ENCODE measurements around the gene HPCA. TPM values are rescaled to one million over a fixed set of nuclear protein-coding genes. Genes with fewer than 3 reads are reported as not detected.

The HPCA gene
- total and polyA plus RNA-seq, 4 experiments from 2014 or later = 0.70 TPM; not detected in 3

DNA sequence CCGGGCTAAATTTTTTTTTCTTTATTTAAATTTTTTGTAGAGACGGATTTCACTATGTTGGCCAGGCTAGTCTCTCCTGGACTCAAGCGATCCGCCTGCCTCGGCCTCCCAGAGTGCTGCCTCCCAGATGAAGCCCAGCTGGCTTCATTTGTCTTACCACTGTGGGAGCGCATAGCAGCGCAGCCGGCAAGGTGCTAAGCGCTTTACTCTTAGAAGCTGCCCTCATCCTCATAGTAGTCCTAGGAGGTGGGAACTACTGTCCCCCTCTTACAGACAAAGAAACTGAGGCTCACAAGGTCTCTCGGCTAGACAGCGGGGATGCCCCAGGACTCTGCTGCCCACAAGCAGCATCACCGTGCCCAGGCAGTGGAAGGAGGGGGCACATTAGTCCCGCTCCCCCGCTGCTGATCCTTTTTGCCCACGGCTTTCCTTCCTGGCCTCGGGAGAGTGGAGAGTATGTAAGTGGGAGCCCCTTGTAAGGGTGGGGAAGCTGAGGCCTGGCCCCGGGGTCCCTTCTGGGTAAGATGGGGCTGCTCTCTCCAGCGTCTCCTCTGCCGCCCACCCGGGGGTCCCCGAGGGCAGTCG, 14.2 kb downstream of the HPCA start:
- H3K27me3 Mint-ChIP-seq = peaks cover 32 to 44% of the 10 kb centered on the region in 2 donors
- peaks cover 13% of the 10 kb centered on the region for H3K27me3 ChIP-seq (ENCODE audit: insufficient read depth, low read length)
- H3K36me3 ChIP-seq (ENCODE audit: insufficient read depth, low read length) = no peaks in the 10 kb centered on the region
- no peak overlapping the region for H3K4me3 ChIP-seq (ENCODE audit: low read length in 2 of 2)
- H3K4me1 Mint-ChIP-seq = peaks cover 2 to 14% (median 9%) of the 10 kb centered on the region in 4 donors
- H3K4me1 ChIP-seq (ENCODE audit: insufficient read depth, low read length) = peaks cover 9% of the 10 kb centered on the region
- H3K9me3 Mint-ChIP-seq = no peaks in the 10 kb centered on the region
- no peaks in the 10 kb centered on the region for H3K36me3 Mint-ChIP-seq
- intact Hi-C loops (cut with micrococcal nuclease) = no loop called here
- CTCF ChIA-PET (ENCODE audit: partially characterized antibody) = interaction anchor here (1.4 kb wide), 1 partner anchor 11 kb away, joined by 3 read pairs; no protein-coding TSS in a partner anchor
- H3K4me3 Mint-ChIP-seq = peak overlapping the region; percentile 55 to 76 (median 70)
- DNase-seq = no peak
- H3K27ac Mint-ChIP-seq = no peak overlapping the region
- no peaks in the 10 kb centered on the region for H3K9me3 ChIP-seq (ENCODE audit: control insufficient read depth in 1 of 2, low read length in 2 of 2)
- POLR2A ChIA-PET (ENCODE audit: partially characterized antibody) = no interaction called here
- H3K27ac ChIP-seq (ENCODE audit: low read depth, low read length) = no peak overlapping the region

DNA sequence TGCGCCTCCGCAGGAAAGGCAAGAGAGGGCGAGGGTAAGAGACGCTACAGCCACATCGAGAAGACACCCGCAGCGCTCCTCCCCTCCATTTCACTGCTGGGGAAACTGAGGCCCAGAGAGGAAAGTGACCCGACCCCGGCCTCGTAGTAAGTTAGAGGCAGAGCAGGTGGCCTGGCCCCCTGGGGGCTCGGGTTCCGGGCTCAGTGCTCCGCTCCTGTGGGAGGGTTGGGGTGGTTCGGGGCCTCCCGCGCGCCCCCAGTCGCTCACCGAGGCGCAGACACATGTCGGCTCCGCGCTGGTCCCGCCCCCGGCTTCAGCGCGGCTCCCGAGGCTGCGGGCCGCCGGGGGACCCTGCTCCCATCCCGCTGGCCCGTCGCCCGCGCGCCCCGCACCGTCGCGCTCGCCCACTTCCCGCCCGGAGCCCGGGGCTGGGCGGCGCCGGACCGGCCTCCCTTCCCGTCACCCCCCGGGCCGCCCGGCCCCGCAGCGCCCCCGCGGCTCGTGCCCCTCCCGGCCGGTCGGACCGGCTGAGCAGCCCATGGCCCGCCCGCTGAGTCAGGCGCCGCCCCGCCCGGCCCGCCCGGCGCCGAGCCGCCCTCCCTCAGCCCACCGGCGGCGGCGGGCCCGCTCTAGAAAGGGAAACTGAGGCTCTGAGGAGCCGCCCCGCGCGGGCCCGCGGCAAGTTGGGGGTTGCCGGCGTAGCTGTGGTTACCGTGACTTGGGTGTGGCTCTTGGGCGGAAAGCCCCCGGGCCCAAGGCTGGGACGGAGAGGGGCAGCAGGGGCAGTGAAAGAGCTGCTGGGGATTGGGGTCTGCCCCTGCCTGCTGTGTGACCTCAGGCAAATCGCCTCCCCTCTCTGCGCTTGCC, 14.9 kb downstream of the HPCA start, which contains the start of gene TMEM54:
Gene TMEM54, minus strand, starts transcription at position 434 of the 867 bp plus-strand sequence. Its CDS starts 151 bp downstream, at position 283.
- Histone ChIP-seq H3K4me3 (ENCODE audit: low read length in 2 of 2) (no peak within 1 kb of the TSS), H3K4me1 (ENCODE audit: insufficient read depth, low read length) (peaks cover 9% of the 10 kb centered on the region), H3K27me3 (ENCODE audit: insufficient read depth, low read length) (peaks cover 13% of the 10 kb centered on the region), H3K27ac (ENCODE audit: low read depth, low read length) (no peak within 1 kb of the TSS), H3K9me3 (ENCODE audit: control insufficient read depth in 1 of 2, low read length in 2 of 2) (no peaks in the 10 kb centered on the region), H3K36me3 (ENCODE audit: insufficient read depth, low read length) (no peaks in the 10 kb centered on the region)
- Mint-ChIP-seq H3K27me3 (peaks cover 30 to 42% of the 10 kb centered on the region in 2 donors), H3K4me1 (peaks cover 2 to 14% (median 9%) of the 10 kb centered on the region in 4 donors), H3K4me3 (peak within 1 kb of the TSS; percentile 72 to 87 (median 76)), H3K36me3 (no peaks in the 10 kb centered on the region), H3K27ac (peak within 1 kb of the TSS in 2 of 7 donors; percentile 37 to 73), H3K9me3 (no peaks in the 10 kb centered on the region)
- ChIA-PET CTCF (ENCODE audit: partially characterized antibody) (no interaction called here), POLR2A (ENCODE audit: partially characterized antibody) (no interaction called here)
- intact Hi-C loops (cut with micrococcal nuclease) = no loop called here
- no peak for DNase-seq

DNA sequence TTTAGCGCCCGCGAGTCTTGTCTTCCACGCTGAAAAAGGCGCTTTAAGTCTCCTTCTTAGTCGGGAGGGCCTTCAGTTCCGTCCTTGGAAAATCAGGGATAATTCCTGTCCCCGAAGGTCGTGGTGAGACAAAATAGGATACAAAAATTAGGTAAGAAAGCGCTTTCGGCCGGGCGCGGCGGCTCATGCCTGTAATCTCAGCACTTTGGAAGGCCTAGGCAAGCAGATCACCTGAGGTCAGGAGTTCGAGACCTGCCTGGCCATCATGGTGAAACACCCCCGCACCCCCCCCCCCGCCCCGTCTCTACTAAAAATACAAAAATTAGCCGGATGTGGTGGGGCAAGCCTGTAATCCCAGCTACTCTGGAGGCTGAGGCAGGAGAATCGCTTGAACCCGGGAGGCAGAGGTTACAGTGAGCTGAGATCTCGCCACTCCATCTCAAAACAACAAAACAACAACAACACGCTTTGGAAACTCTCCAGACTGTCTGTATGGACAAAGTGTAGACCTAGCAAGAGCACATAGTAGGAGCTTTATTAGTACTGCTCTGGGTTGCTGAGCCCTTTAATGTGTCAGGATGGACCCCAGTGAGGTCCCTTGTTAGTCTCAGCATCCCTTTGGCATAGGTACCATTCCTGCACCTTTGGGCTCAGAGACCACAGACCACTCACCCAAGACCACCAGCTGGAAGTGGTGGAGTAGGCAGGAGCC, 15.7 kb downstream of the HPCA start:
- intact Hi-C loops (cut with micrococcal nuclease) = no loop called here
- CTCF ChIA-PET (ENCODE audit: partially characterized antibody) = no interaction called here
- Histone ChIP-seq H3K27me3 (ENCODE audit: insufficient read depth, low read length) (peaks cover 13% of the 10 kb centered on the region), H3K27ac (ENCODE audit: low read depth, low read length) (no peak overlapping the region), H3K9me3 (ENCODE audit: control insufficient read depth in 1 of 2, low read length in 2 of 2) (no peaks in the 10 kb centered on the region), H3K36me3 (ENCODE audit: insufficient read depth, low read length) (no peaks in the 10 kb centered on the region), H3K4me3 (ENCODE audit: low read length in 2 of 2) (no peak overlapping the region), H3K4me1 (ENCODE audit: insufficient read depth, low read length) (peaks cover 9% of the 10 kb centered on the region)
- Mint-ChIP-seq H3K27ac (peak overlapping the region in 2 of 7 donors; percentile 37 to 73), H3K27me3 (peaks cover 29 to 37% of the 10 kb centered on the region in 2 donors), H3K36me3 (no peaks in the 10 kb centered on the region), H3K4me1 (peaks cover 2 to 14% (median 9%) of the 10 kb centered on the region in 4 donors), H3K4me3 (peak overlapping the region; percentile 72 to 87 (median 76)), H3K9me3 (no peaks in the 10 kb centered on the region)
- no peak for DNase-seq
- POLR2A ChIA-PET (ENCODE audit: partially characterized antibody) = no interaction called here

DNA sequence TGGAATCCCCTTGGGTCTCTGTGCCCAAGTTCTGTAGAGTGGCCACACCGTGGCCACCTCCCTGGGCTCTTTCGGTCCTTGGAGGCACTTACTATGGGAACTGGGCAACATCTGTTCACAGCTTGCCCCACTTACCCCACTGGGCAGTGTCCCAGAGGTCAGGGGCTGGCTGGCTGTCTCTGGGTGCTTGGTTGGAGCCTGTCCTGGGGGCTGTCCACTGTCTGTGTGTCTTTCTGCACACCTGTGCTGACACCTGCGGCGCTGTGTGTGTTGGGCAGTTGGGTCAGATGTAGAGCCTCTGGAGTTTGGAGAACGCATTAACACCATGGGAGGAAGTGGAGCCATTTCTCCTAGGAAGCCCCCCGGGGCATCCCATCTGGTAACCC, 16.2 kb downstream of the HPCA start:
- H3K27me3 Mint-ChIP-seq = peaks cover 29 to 32% of the 10 kb centered on the region in 2 donors
- Histone ChIP-seq H3K36me3 (ENCODE audit: insufficient read depth, low read length) (no peaks in the 10 kb centered on the region), H3K27me3 (ENCODE audit: insufficient read depth, low read length) (peaks cover 13% of the 10 kb centered on the region), H3K4me1 (ENCODE audit: insufficient read depth, low read length) (peaks cover 9% of the 10 kb centered on the region), H3K27ac (ENCODE audit: low read depth, low read length) (no peak overlapping the region), H3K4me3 (ENCODE audit: low read length in 2 of 2) (no peak overlapping the region), H3K9me3 (ENCODE audit: control insufficient read depth in 1 of 2, low read length in 2 of 2) (no peaks in the 10 kb centered on the region)
- no peaks in the 10 kb centered on the region for H3K36me3 Mint-ChIP-seq
- intact Hi-C loops (cut with micrococcal nuclease) = no loop called here
- ChIA-PET POLR2A (ENCODE audit: partially characterized antibody) (no interaction called here), CTCF (ENCODE audit: partially characterized antibody) (no interaction called here)
- no peak for DNase-seq
- peaks cover 2 to 14% (median 9%) of the 10 kb centered on the region in 4 donors for H3K4me1 Mint-ChIP-seq
- peak overlapping the region in 7 of 8 donors; percentile 21 to 86 (median 74) for H3K4me3 Mint-ChIP-seq
- H3K27ac Mint-ChIP-seq = peak overlapping the region in 1 of 7 donors; percentile 72
- H3K9me3 Mint-ChIP-seq = no peaks in the 10 kb centered on the region

DNA sequence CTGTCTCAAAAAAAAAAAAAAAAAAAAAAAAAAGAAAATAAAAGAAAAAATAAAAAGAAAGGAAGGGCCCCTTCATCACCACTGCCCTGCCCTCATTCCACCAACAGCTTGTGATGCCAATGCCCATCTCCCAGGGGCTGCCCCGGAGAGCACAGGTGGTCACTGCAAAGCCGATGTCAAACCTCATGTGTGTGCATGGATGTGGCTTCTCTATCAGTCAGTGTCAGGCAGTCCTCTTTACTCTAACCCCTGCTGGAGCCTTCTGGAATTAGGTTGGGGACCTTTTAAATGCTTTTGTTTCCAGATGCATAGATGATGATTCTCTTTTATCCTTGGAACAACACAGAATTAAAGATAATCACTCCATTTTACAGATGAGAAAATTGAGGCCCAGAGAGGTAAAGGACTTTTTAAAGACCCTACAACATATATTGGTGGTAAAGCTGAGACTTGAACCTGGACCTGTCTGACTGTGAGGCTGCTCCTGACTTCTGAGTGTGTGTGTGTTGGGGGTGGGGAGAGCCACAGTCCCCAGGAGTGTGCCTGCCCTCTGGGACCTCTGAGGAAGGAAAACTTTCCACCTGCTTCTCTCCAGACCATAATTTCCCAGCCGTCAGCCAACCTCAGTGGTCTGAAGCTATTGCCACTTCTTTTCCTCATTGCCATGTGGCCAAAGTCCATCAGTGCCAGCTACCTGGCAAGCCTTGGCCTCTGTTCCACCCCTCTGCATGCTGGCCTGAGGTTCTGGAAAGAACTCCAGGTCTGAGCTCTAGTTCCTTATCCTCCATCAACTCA, 17.9 kb downstream of the HPCA start:
- no peak overlapping the region for H3K27ac ChIP-seq (ENCODE audit: low read depth, low read length)
- H3K4me1 ChIP-seq (ENCODE audit: insufficient read depth, low read length) = peaks cover 9% of the 10 kb centered on the region
- Mint-ChIP-seq H3K4me3 (no peak overlapping the region), H3K27me3 (peaks cover 23 to 27% of the 10 kb centered on the region in 2 donors), H3K27ac (peak overlapping the region in 1 of 7 donors; percentile 50), H3K36me3 (no peaks in the 10 kb centered on the region), H3K4me1 (peaks cover 2 to 14% (median 9%) of the 10 kb centered on the region in 4 donors), H3K9me3 (no peaks in the 10 kb centered on the region)
- H3K36me3 ChIP-seq (ENCODE audit: insufficient read depth, low read length) = no peaks in the 10 kb centered on the region
- no peaks in the 10 kb centered on the region for H3K9me3 ChIP-seq (ENCODE audit: control insufficient read depth in 1 of 2, low read length in 2 of 2)
- intact Hi-C loops (cut with micrococcal nuclease) = no loop called here
- ChIA-PET POLR2A (ENCODE audit: partially characterized antibody) (no interaction called here), CTCF (ENCODE audit: partially characterized antibody) (no interaction called here)
- H3K4me3 ChIP-seq (ENCODE audit: low read length in 2 of 2) = no peak overlapping the region
- no peak for DNase-seq
- H3K27me3 ChIP-seq (ENCODE audit: insufficient read depth, low read length) = peaks cover 9% of the 10 kb centered on the region

DNA sequence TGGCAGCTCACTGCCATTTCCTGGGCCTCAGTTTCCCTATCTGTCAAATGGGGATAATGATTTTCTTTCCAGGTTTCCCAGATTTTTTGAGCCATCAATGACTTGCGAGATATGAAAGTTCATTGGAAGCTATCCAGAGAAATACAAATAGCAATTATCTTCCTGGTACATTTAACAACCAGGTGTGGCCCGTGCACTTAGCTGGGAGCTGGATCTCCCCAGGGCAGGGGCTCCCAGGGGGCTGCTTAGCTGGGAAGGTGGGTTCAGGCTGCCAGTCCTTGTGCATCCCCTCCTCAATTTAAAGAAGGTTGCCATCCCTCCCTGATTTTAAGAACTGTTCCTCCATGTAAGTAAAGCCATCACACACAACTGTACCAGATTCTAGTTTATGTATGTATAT, 18.5 kb downstream of the HPCA start:
- peaks cover 8% of the 10 kb centered on the region for H3K27me3 ChIP-seq (ENCODE audit: insufficient read depth, low read length)
- no peaks in the 10 kb centered on the region for H3K9me3 ChIP-seq (ENCODE audit: control insufficient read depth in 1 of 2, low read length in 2 of 2)
- H3K36me3 Mint-ChIP-seq = no peaks in the 10 kb centered on the region
- no peaks in the 10 kb centered on the region for H3K36me3 ChIP-seq (ENCODE audit: insufficient read depth, low read length)
- no peak overlapping the region for H3K27ac Mint-ChIP-seq
- no peak overlapping the region for H3K27ac ChIP-seq (ENCODE audit: low read depth, low read length)
- H3K4me3 ChIP-seq (ENCODE audit: low read length in 2 of 2) = no peak overlapping the region
- H3K4me3 Mint-ChIP-seq = no peak overlapping the region
- intact Hi-C loops (cut with micrococcal nuclease) = no loop called here
- H3K9me3 Mint-ChIP-seq = no peaks in the 10 kb centered on the region
- peaks cover 2 to 14% (median 9%) of the 10 kb centered on the region in 4 donors for H3K4me1 Mint-ChIP-seq
- H3K4me1 ChIP-seq (ENCODE audit: insufficient read depth, low read length) = peaks cover 9% of the 10 kb centered on the region
- H3K27me3 Mint-ChIP-seq = peaks cover 21 to 24% of the 10 kb centered on the region in 2 donors
- DNase-seq = no peak
- ChIA-PET CTCF (ENCODE audit: partially characterized antibody) (no interaction called here), POLR2A (ENCODE audit: partially characterized antibody) (no interaction called here)
